Stimulated activated CD4-positive, alpha-beta T cell treated with anti-CD3 and anti-CD28 coated beads, Interleukin-2, amount 100 ng/mL, for 48 hours (primary cell): ENCODE data around the gene WWC2.
"Not testable (repeated sequence)": the region's sequence is repeated elsewhere in the genome, so short reads cannot be mapped to it uniquely, and the experiment has no call there.

Source experiments
- DNase-seq, 2 donors: peaks; one replicate each; pipeline ENCODE4 v3.0.0-alpha.2; 2020

Gene WWC2

DNA sequence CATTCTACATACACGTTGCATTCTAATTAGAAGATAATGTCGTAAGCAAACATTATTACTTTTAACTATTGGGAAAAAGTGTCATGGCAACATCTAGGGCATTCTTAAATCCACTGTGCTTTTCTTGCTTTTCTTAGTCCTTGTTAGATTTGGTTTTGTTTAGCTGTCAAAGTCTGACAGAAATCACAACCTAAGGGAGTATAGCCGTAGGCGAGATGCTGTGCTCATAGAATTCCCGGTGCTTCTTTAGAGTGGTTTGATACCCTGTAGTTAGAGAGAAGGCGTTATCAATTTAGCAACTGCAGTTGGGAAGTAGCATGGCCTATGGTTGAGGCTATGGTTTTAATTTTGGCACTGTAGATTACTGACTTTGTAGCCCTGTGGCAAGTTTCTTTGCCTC is 45.7 kb downstream of the WWC2 start:
- no peak for DNase-seq

DNA sequence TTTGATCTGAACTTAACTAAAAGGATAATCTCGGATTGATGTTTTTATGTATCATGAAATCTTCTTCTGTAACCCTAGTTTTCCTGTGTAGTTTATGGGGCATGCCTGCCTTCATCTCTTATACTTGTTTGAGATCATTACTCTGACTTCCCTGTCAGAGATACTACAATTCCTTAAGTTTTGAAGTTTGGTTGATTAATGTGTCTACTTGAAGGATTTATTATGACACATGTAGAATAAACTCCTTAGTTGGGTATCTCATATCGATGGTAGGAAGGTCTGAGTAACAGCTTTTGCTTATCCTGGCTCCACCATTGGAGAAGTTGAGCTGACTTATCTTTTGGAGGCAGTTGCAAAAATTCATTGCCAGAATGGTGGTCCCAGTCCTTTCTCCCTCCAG is 46.7 kb downstream of the WWC2 start:
- no peak for DNase-seq

DNA sequence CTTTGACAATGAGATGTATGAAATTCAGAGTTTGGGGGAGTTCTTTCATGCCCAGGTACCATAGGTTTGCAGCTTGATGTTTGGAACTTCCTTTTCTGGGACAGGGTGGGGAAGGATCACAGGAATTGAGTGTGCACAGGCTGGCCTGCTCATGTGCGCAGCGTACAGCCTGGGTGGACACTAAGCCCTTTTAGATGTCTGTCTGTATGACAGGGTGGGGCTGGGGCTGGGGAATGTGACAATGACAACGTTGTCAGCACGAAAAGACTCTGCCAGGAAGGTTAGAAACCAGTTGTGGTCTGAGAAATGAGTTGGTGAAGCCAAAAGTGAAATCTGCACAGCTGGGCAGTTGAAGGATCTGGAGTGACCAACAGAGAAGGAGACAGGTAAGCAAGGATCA is 47.4 kb downstream of the WWC2 start:
- no peak for DNase-seq

DNA sequence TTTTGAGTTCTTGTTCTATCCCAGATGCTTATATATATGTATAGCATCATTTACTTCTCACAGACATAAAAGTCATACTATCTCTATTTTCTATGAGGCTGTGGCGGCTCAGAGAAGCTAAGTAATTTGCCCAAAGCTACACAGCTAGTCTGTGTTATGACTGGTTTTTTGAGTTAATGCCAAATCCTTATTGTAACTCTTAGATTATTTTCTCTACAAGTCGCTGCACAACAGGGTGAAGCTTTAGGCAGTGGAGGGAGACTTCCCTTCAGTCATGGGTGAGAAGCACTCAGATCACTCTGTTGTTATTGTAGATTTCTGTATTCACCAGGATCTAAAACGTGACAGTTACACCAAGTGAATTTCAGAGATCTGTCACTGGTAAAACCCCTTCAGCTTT is 48.1 kb downstream of the WWC2 start:
- DNase-seq: no peak

DNA sequence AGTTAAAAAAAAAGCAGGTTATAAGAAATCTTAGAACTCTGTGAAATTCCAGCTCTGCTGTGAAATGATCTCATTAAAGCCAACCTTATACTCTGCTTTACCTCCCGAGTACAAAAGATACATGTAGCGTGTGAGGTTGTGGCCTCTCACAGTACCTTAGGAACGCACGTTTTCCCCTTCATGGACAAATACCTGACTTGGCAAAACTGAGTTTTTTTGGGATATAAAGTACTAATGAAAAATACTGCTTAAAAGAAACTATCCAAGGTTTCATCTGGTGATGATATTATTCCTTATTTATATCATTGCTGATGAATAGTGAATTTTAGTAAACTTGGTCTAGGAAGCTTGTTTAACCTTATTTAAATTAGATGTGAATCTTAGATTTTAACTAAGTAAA is 48.9 kb downstream of the WWC2 start:
- DNase-seq: no peak

DNA sequence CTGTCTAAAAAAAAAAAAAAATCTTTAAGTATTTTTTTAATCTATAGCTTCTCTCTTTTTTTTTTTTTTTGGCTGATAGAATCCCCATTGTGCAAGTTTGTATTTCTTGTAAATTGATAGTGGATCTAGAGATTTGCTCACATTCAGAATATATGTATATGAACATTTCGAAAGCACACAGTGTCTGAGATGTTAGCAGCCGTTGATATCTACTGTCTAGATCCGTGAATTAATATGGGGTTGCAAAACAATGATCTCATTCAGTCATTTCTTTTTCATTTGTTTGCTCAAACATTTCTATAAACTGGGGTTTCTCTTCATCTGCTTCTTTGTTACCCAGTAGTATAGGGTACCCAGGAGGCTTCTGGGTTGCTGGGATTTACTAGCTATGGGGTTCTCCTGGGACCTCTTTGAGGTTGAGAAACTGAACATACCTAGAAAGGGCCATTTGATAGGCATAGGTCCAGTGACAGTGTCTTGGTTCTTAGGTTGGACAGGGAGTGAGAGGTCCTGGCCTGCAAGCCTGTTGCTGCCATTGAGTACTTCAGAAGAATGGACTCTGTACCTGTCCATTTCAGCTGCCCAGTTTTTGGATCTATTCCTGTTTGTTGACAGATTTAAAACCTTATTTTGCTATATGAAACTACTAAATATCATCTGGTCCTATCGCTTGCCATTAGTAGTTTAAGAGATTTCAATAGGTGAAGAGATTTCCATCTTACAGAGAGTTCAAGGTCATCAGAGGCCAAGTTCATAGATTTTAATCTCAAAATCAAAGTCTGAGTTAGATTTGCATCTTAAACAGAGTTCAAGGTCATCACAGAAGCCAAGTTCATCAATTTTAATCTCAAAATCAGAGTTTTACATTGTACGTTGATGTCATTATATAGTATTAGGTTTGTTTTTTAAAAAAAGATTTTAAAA is 50.8 kb downstream of the WWC2 start:
- no peak for DNase-seq

DNA sequence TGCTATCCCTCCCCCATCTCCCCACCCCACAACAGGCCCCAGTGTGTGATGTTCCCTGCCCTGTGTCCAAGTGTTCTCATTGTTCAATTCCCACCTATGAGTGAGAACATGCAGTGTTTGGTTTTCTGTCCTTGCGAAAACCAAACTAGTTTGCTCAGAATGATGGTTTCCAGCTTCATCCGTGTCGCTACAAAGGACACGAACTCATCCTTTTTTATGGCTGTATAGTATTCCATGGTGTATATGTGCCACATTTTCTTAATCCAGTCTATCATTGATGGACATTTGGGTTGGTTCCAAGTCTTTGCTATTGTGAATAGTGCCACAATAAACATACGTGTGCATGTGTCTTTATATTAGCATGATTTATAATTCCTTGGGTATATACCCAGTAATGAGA is 51.6 kb downstream of the WWC2 start:
- DNase-seq: not testable (repeated sequence)

DNA sequence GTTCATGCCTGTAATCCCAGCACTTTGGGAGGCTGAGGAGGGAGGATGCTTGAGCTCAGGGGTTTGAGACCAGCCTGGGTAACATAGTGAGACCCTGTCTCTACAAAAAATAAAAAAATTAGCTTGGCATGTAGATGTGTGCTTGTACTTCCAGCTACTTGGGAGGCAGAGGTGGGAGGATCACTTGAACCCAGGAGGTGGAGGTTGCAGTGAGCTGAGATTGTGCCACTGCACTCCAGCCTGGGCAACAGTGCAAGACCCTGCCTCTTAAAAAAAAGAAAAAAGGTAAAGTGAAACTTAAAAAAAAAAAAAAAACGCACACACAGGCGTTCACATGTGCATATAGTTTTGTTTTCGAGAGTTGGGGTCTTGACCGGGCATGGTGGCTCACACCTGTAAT is 53.2 kb downstream of the WWC2 start:
- DNase-seq: not testable (repeated sequence)

DNA sequence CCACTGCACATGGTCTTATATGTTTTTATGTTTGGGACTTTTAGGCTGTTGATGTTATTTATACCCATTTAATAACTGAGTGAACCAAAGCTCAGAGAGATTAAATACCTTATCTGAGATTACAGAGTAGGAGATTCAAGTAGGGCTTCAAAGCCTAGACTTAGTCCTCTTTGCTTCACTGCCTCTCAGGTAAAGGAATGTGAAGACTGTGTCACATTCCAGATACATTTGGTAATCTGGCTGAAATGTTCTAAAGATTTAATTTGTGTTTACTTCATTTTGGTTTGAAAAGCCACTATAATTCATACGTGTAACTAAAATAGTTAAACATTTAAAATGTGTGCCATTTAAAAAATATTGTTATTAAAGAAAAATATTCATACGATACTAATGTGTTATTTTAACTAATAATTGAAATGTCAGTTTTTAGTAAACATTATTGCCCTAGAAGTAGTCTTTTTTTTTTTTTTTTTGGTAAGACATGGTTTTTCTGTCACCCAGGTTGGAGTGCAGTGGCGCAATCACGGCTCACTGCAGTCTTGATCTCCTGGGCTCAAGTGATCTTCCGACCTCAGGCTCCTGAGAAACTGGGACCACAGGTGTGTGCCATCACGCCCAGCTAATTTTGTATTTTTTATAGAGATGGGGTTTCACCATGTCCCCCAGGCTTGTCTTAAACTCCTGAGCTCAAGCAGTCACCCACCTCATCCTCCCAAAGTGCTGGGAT is 54.3 kb downstream of the WWC2 start:
- no peak for DNase-seq

DNA sequence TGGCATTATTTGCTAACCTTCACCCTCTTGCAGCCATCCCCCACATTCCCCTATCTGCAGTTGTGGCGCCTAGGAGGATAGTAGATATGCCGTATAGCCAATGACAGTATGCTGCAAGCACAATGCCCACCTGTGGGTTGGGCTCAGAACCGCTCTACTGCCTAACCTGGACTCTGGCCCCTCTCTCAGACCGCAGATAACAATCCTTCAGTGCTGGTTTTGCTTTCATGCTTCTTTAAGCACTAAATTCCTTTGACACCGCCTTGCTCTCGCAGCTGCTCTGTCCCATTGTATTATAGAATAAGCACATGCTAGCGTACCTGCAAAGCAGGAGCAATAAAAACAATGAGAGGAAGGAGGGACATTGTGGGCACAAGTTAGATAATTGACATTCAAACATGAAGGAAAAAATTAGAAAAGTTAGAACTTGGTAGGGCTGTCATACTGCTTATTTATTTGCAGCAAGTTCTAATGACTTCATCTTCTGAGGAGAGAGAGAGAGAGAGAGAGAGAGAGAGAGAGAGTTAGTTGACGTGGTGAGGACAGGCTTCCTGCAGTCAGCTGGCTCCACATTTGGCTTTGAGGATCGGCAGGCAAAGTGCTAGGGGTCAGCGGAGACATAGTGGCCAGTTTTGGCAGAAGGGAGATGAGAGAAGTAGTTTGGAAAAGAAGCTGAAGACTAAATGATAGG is 55.8 kb downstream of the WWC2 start:
- DNase-seq: no peak

DNA sequence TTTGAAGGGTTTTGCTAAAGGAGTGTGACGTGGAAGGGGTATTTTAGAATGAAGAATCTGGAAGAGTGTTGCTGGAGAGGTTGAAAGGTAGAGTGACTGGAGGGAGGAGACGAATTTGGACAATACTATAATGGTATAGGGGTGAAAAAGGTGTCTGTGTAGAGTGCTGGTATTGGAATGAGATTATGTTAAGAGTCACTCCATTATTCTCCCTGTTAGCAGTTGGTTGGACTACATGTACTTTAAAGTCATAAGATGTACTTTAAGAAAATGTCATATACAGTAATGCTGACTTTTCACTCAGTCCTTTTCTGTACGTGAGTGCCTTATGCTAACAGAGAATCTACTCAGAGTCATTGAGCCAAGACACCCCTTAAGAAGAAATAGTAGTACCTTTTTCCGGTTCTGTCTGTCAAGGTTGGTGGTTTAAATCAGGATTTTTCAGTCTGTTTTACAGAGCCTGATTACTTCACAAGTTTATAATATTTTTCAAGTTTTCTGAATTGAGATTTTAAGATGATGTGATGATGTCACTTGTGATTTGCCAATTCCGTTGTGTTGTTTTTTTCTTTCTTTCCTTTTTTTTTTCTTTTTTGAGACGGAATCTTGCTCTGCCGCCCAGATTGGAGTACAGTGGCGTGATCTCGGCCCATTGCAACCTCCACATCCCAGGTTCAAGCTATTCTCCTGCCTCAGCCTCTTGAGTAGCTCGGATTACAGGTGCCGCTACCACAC is 56.6 kb downstream of the WWC2 start:
- no peak for DNase-seq

DNA sequence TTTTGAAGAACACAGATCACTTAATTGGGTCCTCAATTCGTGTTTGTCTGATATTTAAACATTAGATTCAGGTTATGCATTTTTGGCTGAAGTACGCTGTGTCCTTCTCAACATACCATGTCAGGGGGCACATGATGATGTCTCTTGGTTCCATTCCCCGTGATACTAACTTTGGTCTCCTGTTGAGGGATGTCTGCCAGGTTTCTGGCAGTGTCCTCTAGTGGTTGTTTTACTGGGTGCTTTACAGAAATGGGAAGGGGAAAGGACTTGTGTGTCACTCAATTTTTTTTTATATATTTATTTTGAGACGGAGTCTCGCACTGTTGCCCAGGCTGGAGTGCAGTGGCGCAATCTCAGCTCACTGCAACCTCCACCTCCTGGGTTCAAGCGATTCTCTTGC is 58.2 kb downstream of the WWC2 start:
- no peak for DNase-seq

DNA sequence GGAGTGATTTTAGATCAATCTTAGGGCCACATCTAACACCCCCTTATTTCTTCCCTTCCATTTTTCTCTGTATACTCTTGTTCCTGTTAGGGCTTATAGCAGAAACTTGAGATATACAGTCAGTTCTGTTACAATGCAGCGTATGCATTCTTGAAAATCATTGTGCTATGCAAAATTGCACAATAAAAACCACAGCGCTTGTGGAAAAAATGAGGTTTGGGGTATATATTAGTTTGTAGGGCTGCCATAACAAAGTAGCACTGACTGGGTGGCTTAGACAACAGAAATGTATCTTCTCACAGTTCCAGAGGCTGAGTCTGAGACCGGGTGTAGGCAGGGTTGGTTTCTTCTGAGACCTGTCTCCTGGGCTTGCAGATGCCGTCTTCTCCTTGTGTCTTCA is 59.0 kb downstream of the WWC2 start:
- no peak for DNase-seq

DNA sequence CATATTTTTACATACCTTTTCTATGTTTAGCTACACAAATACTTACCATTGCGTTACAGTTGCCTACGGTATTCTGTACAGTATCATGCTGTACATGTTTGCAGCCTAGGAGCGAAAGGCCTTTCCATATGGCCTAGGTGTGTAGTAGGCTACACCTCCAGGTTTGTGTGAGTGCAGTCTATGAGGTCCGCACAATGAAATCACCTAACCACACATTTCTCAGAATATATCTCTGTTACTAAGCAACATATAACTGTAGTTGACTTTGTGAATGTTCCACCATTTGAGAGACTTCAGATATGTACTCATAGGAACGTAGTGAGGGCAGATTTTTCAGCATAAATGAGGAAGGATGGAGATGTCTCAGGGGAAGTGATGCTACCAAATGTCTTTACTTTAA is 62.6 kb downstream of the WWC2 start:
- DNase-seq: no peak

DNA sequence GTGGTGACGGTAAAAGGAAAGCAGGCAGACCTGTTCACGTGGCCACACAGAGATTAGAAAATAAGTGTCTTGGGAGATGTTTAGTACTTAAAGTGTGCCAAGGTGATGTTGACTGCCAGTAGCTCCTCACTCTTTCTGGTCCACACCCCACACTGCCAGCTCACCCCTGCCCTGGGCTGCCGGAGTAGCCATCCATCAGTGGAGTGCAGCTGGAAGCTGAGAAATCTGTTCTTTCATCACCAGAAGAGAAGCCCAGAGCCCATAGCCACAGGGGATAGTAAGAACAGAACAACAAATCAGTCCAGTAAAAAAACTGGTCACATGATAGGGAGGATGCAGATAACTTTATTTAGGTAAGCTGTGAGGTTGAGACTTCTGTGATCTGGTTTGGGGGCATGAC is 64.1 kb downstream of the WWC2 start:
- DNase-seq: no peak

DNA sequence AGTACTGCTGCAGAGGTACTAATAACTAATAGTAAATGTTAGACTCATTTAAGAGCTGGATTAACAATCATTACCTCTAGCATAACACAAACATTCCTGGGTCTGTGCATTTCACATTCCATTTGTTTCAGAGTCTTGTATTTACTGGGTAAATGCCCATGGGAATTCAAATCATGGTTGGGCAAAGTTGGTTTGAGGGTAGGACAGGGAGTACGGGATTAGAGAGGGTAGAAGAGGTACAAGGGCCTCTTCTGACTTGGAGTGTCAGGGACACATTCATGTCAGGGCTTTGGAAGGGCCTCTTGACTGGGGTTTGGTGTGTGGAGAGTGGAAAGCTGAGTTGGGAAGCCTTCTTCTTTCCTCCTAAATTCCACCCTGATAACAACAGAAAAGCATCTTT is 65.9 kb downstream of the WWC2 start:
- DNase-seq: no peak

DNA sequence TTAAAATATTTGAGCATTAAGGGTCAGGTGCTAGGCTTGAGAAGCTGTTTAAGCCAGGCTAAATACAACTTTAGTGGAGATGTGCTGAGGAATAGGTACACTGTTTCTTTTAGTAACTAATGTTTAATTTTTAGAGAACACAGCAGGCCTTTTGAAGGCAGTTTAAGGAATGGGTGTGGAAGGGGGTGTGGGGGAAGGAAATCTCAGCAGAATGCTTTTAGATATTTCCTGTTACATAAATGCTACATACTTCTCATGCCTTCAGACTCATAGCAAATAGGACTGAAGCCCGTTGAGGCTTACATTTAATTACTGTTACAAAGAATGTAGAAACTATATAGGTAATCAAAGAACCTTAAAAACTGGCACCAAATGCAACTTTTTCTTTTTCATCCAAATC is 66.3 kb downstream of the WWC2 start:
- no peak for DNase-seq

DNA sequence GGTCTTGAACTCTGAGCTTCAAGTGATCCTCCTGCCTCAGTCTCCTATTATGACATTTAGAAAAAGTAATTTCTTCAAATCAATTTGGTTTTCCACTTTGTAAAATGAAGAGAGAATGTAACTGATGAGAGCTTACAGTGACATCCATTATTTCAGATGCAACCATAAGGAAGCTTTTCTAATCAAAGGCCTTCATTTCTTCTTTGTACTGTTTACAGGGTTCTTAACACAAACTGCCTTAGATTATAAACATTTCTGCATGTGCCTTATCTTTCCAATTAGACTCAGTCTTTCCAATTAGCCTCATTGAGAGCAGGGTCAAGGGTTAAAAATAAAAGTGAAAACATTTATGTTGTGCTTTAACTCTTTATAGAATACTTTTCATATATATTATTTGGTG is 71.8 kb downstream of the WWC2 start:
- DNase-seq: no peak

DNA sequence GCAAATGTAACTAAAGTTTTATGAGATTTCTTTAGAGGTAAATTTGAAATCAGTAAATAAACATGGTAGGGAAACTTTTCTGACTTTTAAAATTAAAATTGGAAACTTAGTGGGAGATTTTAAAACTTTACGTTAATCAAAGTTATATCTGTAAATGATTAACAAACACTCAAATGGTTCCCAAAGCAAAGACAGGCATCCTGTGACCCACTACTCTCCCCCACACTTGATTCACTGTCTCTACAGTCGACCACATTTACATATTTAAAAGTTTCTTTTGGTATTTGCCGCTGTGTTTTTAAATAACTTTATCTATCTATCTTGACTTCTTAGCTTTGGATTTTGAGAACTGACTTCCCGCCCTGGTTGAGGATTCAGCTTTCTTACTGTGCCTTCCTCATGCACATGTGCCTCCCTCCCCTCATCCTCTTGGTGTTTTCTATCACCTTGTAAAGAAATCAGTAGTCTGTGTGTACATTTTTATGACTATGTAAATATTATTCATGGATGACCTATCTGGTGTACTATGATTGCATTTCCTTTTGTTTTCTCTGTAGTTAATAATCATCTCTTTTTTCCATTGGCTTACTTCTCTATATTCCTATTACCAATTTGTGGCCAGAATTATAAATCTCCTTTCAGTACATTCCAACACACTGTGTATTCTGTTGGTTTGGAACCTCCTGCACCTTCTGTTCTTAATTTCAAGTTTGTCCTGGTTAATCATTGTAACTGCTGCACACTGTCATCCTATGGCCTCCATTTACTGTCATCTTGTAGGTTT is 72.6 kb downstream of the WWC2 start:
- no peak for DNase-seq

DNA sequence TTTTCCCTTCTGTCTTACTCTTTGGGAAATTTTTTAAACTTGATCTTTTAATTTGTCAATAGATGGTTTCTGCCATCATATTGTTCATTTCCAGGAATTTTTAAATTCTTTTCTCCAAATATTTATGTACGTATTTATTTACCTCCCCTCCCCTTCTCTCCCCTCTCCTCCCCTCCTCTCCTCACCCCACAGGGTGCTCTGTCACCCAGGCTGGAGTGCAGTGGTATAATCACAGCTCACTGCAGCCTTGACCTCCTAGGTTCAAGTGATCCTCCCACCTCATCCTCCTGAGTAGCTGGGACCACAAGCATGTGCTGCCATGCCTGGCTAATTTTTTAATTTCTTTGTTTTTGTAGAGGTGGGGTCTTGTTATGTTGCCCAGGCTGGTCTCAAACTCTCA is 73.8 kb downstream of the WWC2 start:
- no peak for DNase-seq

DNA sequence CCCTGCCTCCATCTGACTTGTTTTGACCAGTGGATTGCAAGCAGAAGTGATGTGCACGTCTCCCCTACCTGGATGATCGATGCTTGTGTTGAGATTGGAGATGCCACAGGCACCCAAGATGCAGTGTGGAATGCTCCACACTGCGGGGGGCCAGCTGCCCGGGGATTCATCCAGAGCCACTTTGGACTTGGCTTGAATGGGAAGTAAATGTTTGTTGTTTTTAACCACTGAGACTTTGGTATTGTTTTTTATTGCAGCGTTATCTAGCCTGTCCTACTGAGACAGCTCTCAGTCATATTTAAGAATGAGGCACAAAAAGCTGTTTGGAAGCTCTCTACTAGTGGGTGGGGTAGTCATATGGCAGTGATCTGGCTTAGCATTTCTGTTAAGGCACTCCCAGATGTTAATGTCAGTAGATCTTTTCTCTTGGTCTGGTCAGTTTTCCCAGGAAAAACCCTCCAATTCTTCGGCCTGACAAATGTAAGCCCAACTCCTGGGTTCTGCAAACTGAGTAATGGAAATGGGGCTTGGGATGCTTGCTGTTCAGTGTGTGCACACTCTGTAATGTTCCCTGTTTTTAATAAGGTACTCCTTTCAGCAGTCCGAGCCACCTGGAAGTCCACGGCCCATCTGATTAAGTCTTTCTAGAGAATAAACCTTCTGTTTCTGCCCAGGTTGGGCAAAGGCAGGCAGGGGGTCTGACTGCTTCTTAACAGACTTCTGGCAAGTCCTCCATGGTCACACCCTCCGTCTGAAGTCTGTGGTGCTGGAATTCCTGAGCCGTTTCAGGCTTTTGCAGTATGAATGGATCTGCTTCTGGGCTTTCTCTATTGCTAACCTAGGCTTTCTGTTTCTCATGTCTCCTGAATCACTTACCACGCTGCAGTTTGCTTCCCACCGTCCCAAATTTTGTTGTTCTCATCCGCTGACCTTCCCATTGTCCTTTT is 74.8 kb downstream of the WWC2 start:
- no peak for DNase-seq
